Activated CD4-positive, CD25-positive, alpha-beta regulatory T cell treated with anti-CD3 and anti-CD28 coated beads, Interleukin-2, amount 50 U/mL, for 24 hours (primary cell): ENCODE results near the gene EFNA3.
A peak's percentile ranks its signal among the peaks of the same experiment; 100 is the strongest.

ENCODE experiments used
- ATAC-seq, 2 donors: fragments of 150-1000 bp; cut with Tn5 transposase; one replicate each; pipeline ENCODE4 v1.10.0; 2021; ENCODE audit warnings: mild to moderate bottlenecking in 1 of 2, moderate library complexity in 1 of 2

The EFNA3 gene

DNA sequence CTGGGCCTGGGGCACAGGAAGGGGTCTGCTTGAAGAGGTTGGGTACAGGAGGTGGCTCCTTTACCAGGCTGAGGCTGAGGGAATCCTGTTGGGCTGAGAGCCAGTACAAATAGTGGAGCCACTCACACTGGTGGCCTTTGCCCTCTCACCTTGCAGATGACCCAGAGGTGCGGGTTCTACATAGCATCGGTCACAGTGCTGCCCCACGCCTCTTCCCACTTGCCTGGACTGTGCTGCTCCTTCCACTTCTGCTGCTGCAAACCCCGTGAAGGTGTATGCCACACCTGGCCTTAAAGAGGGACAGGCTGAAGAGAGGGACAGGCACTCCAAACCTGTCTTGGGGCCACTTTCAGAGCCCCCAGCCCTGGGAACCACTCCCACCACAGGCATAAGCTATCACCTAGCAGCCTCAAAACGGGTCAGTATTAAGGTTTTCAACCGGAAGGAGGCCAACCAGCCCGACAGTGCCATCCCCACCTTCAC is 55.2 kb downstream of the EFNA3 start:
- ATAC-seq = no peak

DNA sequence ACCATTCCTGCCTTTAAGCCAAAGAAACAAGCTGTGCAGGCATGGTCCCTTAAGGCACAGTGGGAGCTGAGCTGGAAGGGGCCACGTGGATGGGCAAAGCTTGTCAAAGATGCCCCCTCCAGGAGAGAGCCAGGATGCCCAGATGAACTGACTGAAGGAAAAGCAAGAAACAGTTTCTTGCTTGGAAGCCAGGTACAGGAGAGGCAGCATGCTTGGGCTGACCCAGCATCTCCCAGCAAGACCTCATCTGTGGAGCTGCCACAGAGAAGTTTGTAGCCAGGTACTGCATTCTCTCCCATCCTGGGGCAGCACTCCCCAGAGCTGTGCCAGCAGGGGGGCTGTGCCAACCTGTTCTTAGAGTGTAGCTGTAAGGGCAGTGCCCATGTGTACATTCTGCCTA is 55.7 kb downstream of the EFNA3 start:
- no peak for ATAC-seq

DNA sequence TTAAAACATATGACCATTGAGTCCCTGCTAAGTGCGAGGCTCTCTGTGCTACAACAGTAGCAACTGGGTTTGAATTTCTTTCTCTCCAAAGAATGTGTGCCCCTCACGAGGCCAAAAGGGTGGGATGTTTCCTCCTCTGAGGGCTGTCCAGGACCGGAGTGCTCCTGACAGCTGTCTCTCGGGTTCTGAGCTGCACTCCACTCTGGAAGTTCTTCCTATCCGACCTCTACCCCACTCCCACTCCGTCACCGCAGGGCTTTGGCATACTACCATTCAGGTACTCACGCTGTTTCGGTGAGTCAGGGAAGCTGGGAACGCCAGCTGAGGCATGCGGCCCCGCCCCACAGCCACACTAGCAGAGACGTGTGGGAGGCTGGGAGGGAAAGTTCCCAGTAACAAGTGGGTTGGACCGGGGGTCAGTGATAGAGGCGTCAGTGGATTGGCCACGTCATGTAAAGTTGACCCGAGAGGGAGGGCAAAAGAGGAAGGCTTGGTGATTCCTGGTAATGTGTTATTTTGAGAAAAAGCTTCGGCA is 56.3 kb downstream of the EFNA3 start:
- ATAC-seq = peak; percentile 39 to 44

DNA sequence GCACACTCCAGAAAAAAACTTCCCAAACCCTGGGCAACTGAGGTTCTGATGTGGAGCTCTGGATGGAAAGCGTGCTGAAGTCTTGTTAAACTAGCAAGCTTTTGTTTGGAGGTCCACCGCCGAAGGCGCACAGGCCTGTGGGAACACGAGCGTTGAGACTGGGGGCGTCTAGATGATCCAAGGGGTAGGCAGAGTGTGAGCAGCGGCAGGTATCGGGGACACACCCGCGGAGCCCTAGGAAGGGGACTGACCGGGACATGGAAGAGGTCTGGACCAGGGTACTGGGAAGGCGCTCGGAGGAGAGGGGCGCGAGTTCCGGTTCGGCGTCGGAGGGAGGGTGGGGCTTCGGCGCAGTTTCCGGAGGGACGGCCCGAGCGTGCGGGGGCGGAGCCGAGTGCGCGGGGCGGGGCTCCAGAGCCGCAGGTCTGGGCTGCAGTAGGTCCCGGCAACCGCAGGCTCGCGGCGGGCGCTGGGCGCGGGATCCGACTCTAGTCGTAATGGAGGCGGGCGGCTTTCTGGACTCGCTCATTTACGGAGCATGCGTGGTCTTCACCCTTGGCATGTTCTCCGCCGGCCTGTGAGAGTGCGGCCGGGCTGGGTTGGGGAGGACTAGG is 56.9 kb downstream of the EFNA3 start, which contains the start of gene SLC50A1:
Gene SLC50A1, plus strand, starts transcription at position 438 of the 614 bp plus-strand sequence. Its CDS starts 60 bp downstream, at position 498.
- peak; percentile 81 to 86 for ATAC-seq

DNA sequence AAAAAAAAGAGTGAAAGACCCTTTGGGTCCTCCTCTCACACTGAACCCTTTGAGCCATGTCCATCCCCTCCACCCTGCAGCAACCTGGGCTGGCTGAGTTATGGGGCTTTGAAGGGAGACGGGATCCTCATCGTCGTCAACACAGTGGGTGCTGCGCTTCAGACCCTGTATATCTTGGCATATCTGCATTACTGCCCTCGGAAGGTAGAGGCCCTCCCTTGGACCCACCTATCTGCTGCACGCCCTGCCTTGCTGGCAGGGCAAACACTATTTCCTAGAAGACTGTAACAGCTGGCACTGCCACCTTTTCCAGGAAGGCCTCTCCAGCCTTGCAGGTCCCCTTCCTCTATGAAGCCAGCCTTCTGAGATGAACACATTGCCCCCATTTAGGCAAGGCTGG is 58.1 kb downstream of the EFNA3 start:
- no peak for ATAC-seq
